Measurements from ENCODE around the gene MAN1B1. TPM values are rescaled to one million over a fixed set of nuclear protein-coding genes. Genes with fewer than 3 reads are reported as not detected.

MAN1B1 gene
- total RNA-seq, 1 experiment from 2014 or later = 50.9 TPM

GRCh38 chr9:137079401-137079787, 7.4 kb upstream of the MAN1B1 start (continued):
- TF ChIP-seq YY1 (IDR thresholded peaks at IDR 0.05; ENCODE audit: extremely low read depth, insufficient replicate concordance, low read depth, low read length) (no peak), ELF1 (IDR thresholded peaks at IDR 0.05; ENCODE audit: borderline replicate concordance, low read depth) (no peak), CEBPB (IDR thresholded peaks at IDR 0.05; ENCODE audit: low read depth) (no peak), POLR2AphosphoS5 (IDR thresholded peaks at IDR 0.05; ENCODE audit: low read depth, low read length) (no peak), TCF7L2 (IDR thresholded peaks at IDR 0.05; ENCODE audit: borderline replicate concordance, extremely low read depth, insufficient read depth, insufficient read length) (no peak)
- TF ChIP-seq, protein P1, sequence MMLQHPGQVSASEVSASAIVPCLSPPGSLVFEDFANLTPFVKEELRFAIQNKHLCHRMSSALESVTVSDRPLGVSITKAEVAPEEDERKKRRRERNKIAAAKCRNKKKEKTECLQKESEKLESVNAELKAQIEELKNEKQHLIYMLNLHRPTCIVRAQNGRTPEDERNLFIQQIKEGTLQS (IDR thresholded peaks at IDR 0.05) = no peak

- Histone ChIP-seq H3K9me3 (ENCODE audit: control insufficient read depth in 1 of 2, insufficient read depth in 1 of 2, low read depth in 1 of 2, low read length in 2 of 2) (no peaks in the 10 kb centered on the region), H3K9me2 (ENCODE audit: insufficient read depth) (no peaks in the 10 kb centered on the region), H3K27ac (ENCODE audit: low read depth, low read length) (no peak overlapping the region), H3K4me2 (ENCODE audit: low read length) (no peak overlapping the region), H4K20me1 (ENCODE audit: insufficient read depth) (no peaks in the 10 kb centered on the region), H3K9ac (ENCODE audit: low read length) (no peak overlapping the region), H3K4me3 (replicated peaks in 1 of 2; ENCODE audit: low read depth in 1 of 2, low read length in 2 of 2) (no peak overlapping the region), H3K36me3 (ENCODE audit: control insufficient read depth in 1 of 2, insufficient read depth in 2 of 2, low read length in 2 of 2) (peaks cover 0 to 8% of the 10 kb centered on the region in 2 experiments; a peak in 1 of 4 replicates), H3K79me2 (ENCODE audit: insufficient read depth, low read length) (peaks cover 5% of the 10 kb centered on the region; the same call in 1 of the 2 replicates), H2AFZ (ENCODE audit: low read depth, low read length, poor library complexity, severe bottlenecking) (no peak overlapping the region), H3K27me3 (ENCODE audit: insufficient read depth, low read length) (no peaks in the 10 kb centered on the region), H3K4me1 (ENCODE audit: control insufficient read depth in 1 of 2, insufficient read depth in 2 of 2, low read length in 2 of 2) (peaks cover 38 to 60% of the 10 kb centered on the region in 2 experiments)
- POLR2A ChIA-PET = no interaction called here
- BruUV-seq (replicated peaks) = no TSS peak
- TF ChIP-seq, protein P1 (IDR thresholded peaks at IDR 0.05) = no peak
- no peak for TF ChIP-seq CBX3 (IDR thresholded peaks at IDR 0.05; ENCODE audit: low read depth)
- no peak for TF ChIP-seq ZNF274 (IDR thresholded peaks at IDR 0.05; ENCODE audit: low read depth, low read length)
- no peak for TF ChIP-seq POLR2A (IDR thresholded peaks at IDR 0.05; ENCODE audit: borderline replicate concordance, extremely low read depth, insufficient read depth, insufficient read length)
- TF ChIP-seq RAD21 (IDR thresholded peaks at IDR 0.05; ENCODE audit: low read depth) = no peak
- TF ChIP-seq, protein P2, sequence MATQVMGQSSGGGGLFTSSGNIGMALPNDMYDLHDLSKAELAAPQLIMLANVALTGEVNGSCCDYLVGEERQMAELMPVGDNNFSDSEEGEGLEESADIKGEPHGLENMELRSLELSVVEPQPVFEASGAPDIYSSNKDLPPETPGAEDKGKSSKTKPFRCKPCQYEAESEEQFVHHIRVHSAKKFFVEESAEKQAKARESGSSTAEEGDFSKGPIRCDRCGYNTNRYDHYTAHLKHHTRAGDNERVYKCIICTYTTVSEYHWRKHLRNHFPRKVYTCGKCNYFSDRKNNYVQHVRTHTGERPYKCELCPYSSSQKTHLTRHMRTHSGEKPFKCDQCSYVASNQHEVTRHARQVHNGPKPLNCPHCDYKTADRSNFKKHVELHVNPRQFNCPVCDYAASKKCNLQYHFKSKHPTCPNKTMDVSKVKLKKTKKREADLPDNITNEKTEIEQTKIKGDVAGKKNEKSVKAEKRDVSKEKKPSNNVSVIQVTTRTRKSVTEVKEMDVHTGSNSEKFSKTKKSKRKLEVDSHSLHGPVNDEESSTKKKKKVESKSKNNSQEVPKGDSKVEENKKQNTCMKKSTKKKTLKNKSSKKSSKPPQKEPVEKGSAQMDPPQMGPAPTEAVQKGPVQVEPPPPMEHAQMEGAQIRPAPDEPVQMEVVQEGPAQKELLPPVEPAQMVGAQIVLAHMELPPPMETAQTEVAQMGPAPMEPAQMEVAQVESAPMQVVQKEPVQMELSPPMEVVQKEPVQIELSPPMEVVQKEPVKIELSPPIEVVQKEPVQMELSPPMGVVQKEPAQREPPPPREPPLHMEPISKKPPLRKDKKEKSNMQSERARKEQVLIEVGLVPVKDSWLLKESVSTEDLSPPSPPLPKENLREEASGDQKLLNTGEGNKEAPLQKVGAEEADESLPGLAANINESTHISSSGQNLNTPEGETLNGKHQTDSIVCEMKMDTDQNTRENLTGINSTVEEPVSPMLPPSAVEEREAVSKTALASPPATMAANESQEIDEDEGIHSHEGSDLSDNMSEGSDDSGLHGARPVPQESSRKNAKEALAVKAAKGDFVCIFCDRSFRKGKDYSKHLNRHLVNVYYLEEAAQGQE (IDR thresholded peaks at IDR 0.05; ENCODE audit: low read depth) = no peak
- ATAC-seq = no peak
- CTCF ChIA-PET = interaction anchor here (1.1 kb wide), 1 partner anchor 12 kb away, joined by 6 read pairs; no protein-coding TSS in a partner anchor
- RAD21 ChIA-PET (ENCODE audit: low non-redundant PET in 1 of 2, low total read pairs in 2 of 2, uncharacterized antibody in 2 of 2, unreplicated experiment in 2 of 2) = no interaction called here
- DNase-seq (ENCODE audit: low read depth, low spot score) = no peak
- intact Hi-C loops (cut with micrococcal nuclease) = no loop called here
Measured at GRCh38 chr9:137080260-137081122, 6.3 kb upstream of the MAN1B1 start.

Data from HCT116 (cell line).